ENCODE measurements around the gene RGS21. TPM values are rescaled to one million over a fixed set of nuclear protein-coding genes. Genes with fewer than 3 reads are reported as not detected.

Gene RGS21
- total and polyA plus RNA-seq, 2 of the 4 experiments (the other 2 are of a cell fraction): not detected

- H3K27ac ChIP-seq (ENCODE audit: insufficient read depth, low read length): no peak overlapping the region
- H3K79me1 ChIP-seq (ENCODE audit: low read depth in 1 of 2, low read length in 2 of 2): no peaks in the 10 kb centered on the region
- H3K18ac ChIP-seq (ENCODE audit: low read depth, low read length): no peak overlapping the region
- TF ChIP-seq CTCF (conservative IDR thresholded peaks at IDR 0.05; ENCODE audit: low read depth, low read length) (no peak), POLR2A (IDR thresholded peaks at IDR 0.05; ENCODE audit: low read depth, low read length) (no peak), MXI1 (IDR thresholded peaks at IDR 0.05; ENCODE audit: borderline replicate concordance, low read depth, low read length) (no peak), BHLHE40 (IDR thresholded peaks at IDR 0.05; ENCODE audit: low read depth, low read length) (no peak), FOS (IDR thresholded peaks at IDR 0.05; ENCODE audit: low read depth, low read length) (no peak), RAD21 (IDR thresholded peaks at IDR 0.05; ENCODE audit: low read length) (no peak), CHD1 (IDR thresholded peaks at IDR 0.05; ENCODE audit: low read depth, low read length) (no peak), MAZ (IDR thresholded peaks at IDR 0.05; ENCODE audit: borderline replicate concordance, low read depth, low read length) (no peak), NFE2L2 (IDR thresholded peaks at IDR 0.05; ENCODE audit: low read depth, low read length) (no peak), CEBPB (IDR thresholded peaks at IDR 0.05; ENCODE audit: low read depth, low read length) (no peak), RCOR1 (IDR thresholded peaks at IDR 0.05; ENCODE audit: insufficient replicate concordance, low read length) (no peak), SMC3 (IDR thresholded peaks at IDR 0.05; ENCODE audit: low read depth, low read length) (no peak), ELK1 (IDR thresholded peaks at IDR 0.05; ENCODE audit: borderline replicate concordance, low read depth, low read length) (no peak)
- H2AFZ ChIP-seq (replicated peaks; ENCODE audit: low read length, poor library complexity): no peak overlapping the region
- no peak for ATAC-seq (ENCODE audit: low read depth)
- H2BK15ac ChIP-seq (ENCODE audit: low read depth, low read length): no peak overlapping the region
- H4K8ac ChIP-seq (ENCODE audit: low read depth in 2 of 2, low read length in 2 of 2): no peak overlapping the region
- no peak overlapping the region for H3K4ac ChIP-seq (ENCODE audit: low read depth, low read length)
- in situ Hi-C loops (cut with MboI; ENCODE audit: low sequenced_read_pairs) (no loop called here), dilution Hi-C loops (cut with HindIII; ENCODE audit: low sequenced_read_pairs, unreplicated experiment) (no loop called here), intact Hi-C loops (cut with micrococcal nuclease) (no loop called here)
- no peak for DNase-seq
- no peak overlapping the region for H2AK9ac ChIP-seq (replicated peaks; ENCODE audit: low read depth, low read length, poor library complexity)
- no peak overlapping the region for H4K91ac ChIP-seq (ENCODE audit: insufficient read depth, low read depth, low read length)
- H3K9me3 ChIP-seq (ENCODE audit: control insufficient read depth, insufficient read depth, low read length): no peaks in the 10 kb centered on the region
- no CpG with 5 or more reads among the region's 2 CpGs for WGBS, 2 experiments (ENCODE audit: extremely low coverage in 2 of 2, insufficient read length in 1 of 2)
- POLR2A ChIA-PET (ENCODE audit: unreplicated experiment): no interaction called here
- H3K27me3 ChIP-seq (ENCODE audit: control insufficient read depth, insufficient read depth, low read length): no peaks in the 10 kb centered on the region
- no peak overlapping the region for H2BK20ac ChIP-seq (ENCODE audit: low read depth, low read length)
- no peaks in the 10 kb centered on the region for H3K9me1 ChIP-seq (ENCODE audit: insufficient read depth, low read length)
- peaks cover 2% of the 10 kb centered on the region; the same call in 1 of the 2 replicates for H3K4me1 ChIP-seq (ENCODE audit: control insufficient read depth, insufficient read depth, low read length)
- H3K4me3 ChIP-seq (ENCODE audit: insufficient read depth, low read depth, low read length): no peak overlapping the region
- no peak overlapping the region for H3K14ac ChIP-seq (replicated peaks; ENCODE audit: low read depth, low read length)
- no peak overlapping the region for H2BK120ac ChIP-seq (ENCODE audit: low read depth, low read length)
- CTCF ChIA-PET: no interaction called here
- no peak overlapping the region for H2BK5ac ChIP-seq (ENCODE audit: low read depth, low read length, poor library complexity, severe bottlenecking)
- no peak overlapping the region for H3K23ac ChIP-seq (ENCODE audit: low read depth, low read length)
- H3K36me3 ChIP-seq (ENCODE audit: control insufficient read depth, insufficient read depth, low read length): no peaks in the 10 kb centered on the region
- H3K9ac ChIP-seq (ENCODE audit: low read depth, low read length): no peak overlapping the region
- no peak overlapping the region for H2AK5ac ChIP-seq (ENCODE audit: low read depth, low read length)
- H4K5ac ChIP-seq (ENCODE audit: low read depth, low read length): no peak overlapping the region
- no peak overlapping the region for H3K56ac ChIP-seq (ENCODE audit: extremely low read depth, insufficient read depth, low read length)
- H4K20me1 ChIP-seq (ENCODE audit: insufficient read depth, low read length): no peaks in the 10 kb centered on the region
- BruUV-seq (replicated peaks): no TSS peak
- H3K4me2 ChIP-seq (ENCODE audit: low read depth, low read length): no peak overlapping the region
Measured at GRCh38 chr1:192375306-192375705, 58.5 kb downstream of the RGS21 start.

Data from IMR-90 (cell line).